VCaP (cell line): ENCODE data around the gene GLIS1.

Source experiments
- H3K27ac ChIP-seq: fragments of 450-650 bp; 2 replicates; pipeline ENCODE4 v1.5.1; 2017
- CTCF ChIP-seq: fragments of 450-650 bp; conservative IDR thresholded peaks from 2 replicates; pipeline ENCODE4 v1.5.1; 2017; ENCODE audit warnings: mild to moderate bottlenecking, moderate library complexity

The GLIS1 gene

GRCh38 chr1:53754484-53755312 is 15.7 kb upstream of the GLIS1 start:
- peak overlapping the region; percentile 70 for H3K27ac ChIP-seq
- peak; percentile 73 for TF ChIP-seq CTCF

- peak overlapping the region; percentile 70; the same call in 1 of the 2 replicates for H3K27ac ChIP-seq
- no peak for TF ChIP-seq CTCF
These were observed 13.3 kb upstream of the GLIS1 start for GRCh38 chr1:53752281-53752680.

GRCh38 chr1:53747841-53748240 is 8.9 kb upstream of the GLIS1 start:
- no peak for TF ChIP-seq CTCF

GRCh38 chr1:53740621-53741105 is 1.7 kb upstream of the GLIS1 start:
- TF ChIP-seq CTCF, result no peak
- H3K27ac ChIP-seq, result no peak overlapping the region

More at GRCh38 chr1:53747841-53748240, 8.9 kb upstream of the GLIS1 start:
- H3K27ac ChIP-seq, result no peak overlapping the region

- no peak for TF ChIP-seq CTCF
- H3K27ac ChIP-seq, result no peak overlapping the region
These were observed 507 bp downstream of the GLIS1 start for GRCh38 chr1:53738205-53739108.

- no peak for TF ChIP-seq CTCF
- no peak overlapping the region for H3K27ac ChIP-seq
These were observed 1.2 kb downstream of the GLIS1 start for GRCh38 chr1:53737648-53738204.

- TF ChIP-seq CTCF, result no peak
- no peak overlapping the region for H3K27ac ChIP-seq
These were observed 2.7 kb downstream of the GLIS1 start for GRCh38 chr1:53736290-53736689.
